Astrocyte (in vitro differentiated cells and primary cell): Measurements from ENCODE around the gene ATG7.

Source experiments
- CTCF ChIP-seq: IDR thresholded peaks from 2 replicates; pipeline ENCODE4 v1.5.1; 2011; ENCODE audit warnings: low read depth, mild to moderate bottlenecking, inconsistent platforms, low read length, moderate library complexity; ENCODE audit not compliant: insufficient read depth
- EZH2 ChIP-seq: IDR thresholded peaks from 2 replicates; pipeline ENCODE4 v1.6.1; 2012; ENCODE audit warnings: mild to moderate bottlenecking, low read length, inconsistent platforms; ENCODE audit not compliant: insufficient read depth

- no peak for TF ChIP-seq CTCF
- no peak for TF ChIP-seq EZH2
Observed at GRCh38 chr3:11323813-11324212, 51.6 kb downstream of the ATG7 start.
